Measurements from ENCODE around the gene APC. TPM values are rescaled to one million over a fixed set of nuclear protein-coding genes. Genes with fewer than 3 reads are reported as not detected.

The APC gene
- total and polyA plus RNA-seq, 2 donors (not counting 3 experiments of a cell fraction or from before 2014, with no cell fraction given): 11.2 to 39.6 TPM

DNA sequence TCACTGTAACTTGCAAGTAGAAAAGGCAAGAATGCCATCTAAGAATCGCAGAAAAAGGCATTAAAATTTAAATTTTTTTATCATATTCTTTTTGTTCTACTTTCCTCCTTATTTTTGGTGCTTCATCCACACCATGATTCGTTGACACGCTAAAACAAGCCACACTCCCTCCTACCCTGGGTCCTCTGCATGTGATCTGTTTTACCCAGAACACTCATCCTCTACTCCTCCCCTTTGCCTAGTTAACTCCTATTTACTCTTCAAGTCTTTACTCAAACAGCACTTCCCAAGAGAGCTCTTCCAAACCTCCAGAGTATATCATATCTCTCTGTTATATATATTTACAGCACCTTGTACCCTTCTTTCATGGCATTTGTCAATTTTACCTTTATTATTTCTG, 62.0 kb downstream of the APC start:
- DNase-seq (ENCODE audit: low read depth, low spot score): no peak
- ChIA-PET POLR2A (no interaction called here), CTCF (interaction anchor here (1.1 kb wide), 1 partner anchor 42 kb away, joined by 3 read pairs; no protein-coding TSS in a partner anchor)
- Histone ChIP-seq H3K4me3 (replicated peaks in 1 of 3; ENCODE audit: insufficient read depth in 1 of 3, low read depth in 1 of 3, low read length in 3 of 3) (no peak overlapping the region), H3K9ac (replicated peaks; ENCODE audit: extremely low read depth, insufficient read depth, low read length) (no peak overlapping the region), H3K27ac (ENCODE audit: insufficient read depth, low read depth, low read length) (no peak overlapping the region), H3K36me3 (ENCODE audit: control insufficient read depth in 2 of 2, extremely low read depth in 1 of 2, insufficient read depth in 2 of 2, low read length in 2 of 2) (peaks cover 0 to 4% of the 10 kb centered on the region in 2 experiments), H3K9me1 (replicated peaks; ENCODE audit: control insufficient read depth, extremely low read depth, insufficient read depth, low read length) (no peaks in the 10 kb centered on the region), H3K4me2 (ENCODE audit: insufficient read depth, low read length) (no peak overlapping the region), H3K4me1 (ENCODE audit: control insufficient read depth, extremely low read depth, insufficient read depth, low read length) (peaks cover 6% of the 10 kb centered on the region), H4K20me1 (replicated peaks; ENCODE audit: control insufficient read depth, extremely low read depth, insufficient read depth, low read length) (no peaks in the 10 kb centered on the region), H3K27me3 (ENCODE audit: control insufficient read depth in 2 of 2, insufficient read depth in 2 of 2, low read length in 2 of 2) (no peaks in the 10 kb centered on the region), H3K79me2 (ENCODE audit: control insufficient read depth, insufficient read depth, low read length) (no peaks in the 10 kb centered on the region), H3K9me3 (replicated peaks; ENCODE audit: control insufficient read depth, insufficient read depth, low read length) (no peaks in the 10 kb centered on the region), H2AFZ (ENCODE audit: low read depth, low read length) (no peak overlapping the region)
- no TSS peak for BruUV-seq (replicated peaks)
- FAIRE-seq: no peak
- no peak for TF ChIP-seq POLR2AphosphoS5 (IDR thresholded peaks at IDR 0.05; ENCODE audit: insufficient read depth, low read depth, low read length)
- TF ChIP-seq POLR2A (IDR thresholded peaks at IDR 0.05; ENCODE audit: low read depth, low read length): no peak
- no peak for TF ChIP-seq EZH2 (IDR thresholded peaks at IDR 0.05; ENCODE audit: borderline replicate concordance, low read depth, low read length, severe bottlenecking)
- no peak for TF ChIP-seq JUN (IDR thresholded peaks at IDR 0.05; ENCODE audit: borderline replicate concordance, insufficient read depth, insufficient read length, low read depth)
- no peak for TF ChIP-seq GATA2 (IDR thresholded peaks at IDR 0.05; ENCODE audit: insufficient read depth, insufficient read length, low read depth, low read length)
- TF ChIP-seq, protein P1, sequence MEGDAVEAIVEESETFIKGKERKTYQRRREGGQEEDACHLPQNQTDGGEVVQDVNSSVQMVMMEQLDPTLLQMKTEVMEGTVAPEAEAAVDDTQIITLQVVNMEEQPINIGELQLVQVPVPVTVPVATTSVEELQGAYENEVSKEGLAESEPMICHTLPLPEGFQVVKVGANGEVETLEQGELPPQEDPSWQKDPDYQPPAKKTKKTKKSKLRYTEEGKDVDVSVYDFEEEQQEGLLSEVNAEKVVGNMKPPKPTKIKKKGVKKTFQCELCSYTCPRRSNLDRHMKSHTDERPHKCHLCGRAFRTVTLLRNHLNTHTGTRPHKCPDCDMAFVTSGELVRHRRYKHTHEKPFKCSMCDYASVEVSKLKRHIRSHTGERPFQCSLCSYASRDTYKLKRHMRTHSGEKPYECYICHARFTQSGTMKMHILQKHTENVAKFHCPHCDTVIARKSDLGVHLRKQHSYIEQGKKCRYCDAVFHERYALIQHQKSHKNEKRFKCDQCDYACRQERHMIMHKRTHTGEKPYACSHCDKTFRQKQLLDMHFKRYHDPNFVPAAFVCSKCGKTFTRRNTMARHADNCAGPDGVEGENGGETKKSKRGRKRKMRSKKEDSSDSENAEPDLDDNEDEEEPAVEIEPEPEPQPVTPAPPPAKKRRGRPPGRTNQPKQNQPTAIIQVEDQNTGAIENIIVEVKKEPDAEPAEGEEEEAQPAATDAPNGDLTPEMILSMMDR (IDR thresholded peaks at IDR 0.05; ENCODE audit: extremely low read depth in 1 of 2, insufficient read depth in 1 of 2, low read depth in 1 of 2, low read length in 2 of 2): no peak
- TF ChIP-seq FOS (IDR thresholded peaks at IDR 0.05; ENCODE audit: borderline replicate concordance, insufficient read depth, low read length): no peak
- TF ChIP-seq MYC (IDR thresholded peaks at IDR 0.05; ENCODE audit: low read depth, low read length): no peak
- TF ChIP-seq MAX (IDR thresholded peaks at IDR 0.05; ENCODE audit: insufficient read depth, insufficient read length): no peak
- dilution Hi-C loops (cut with MboI; ENCODE audit: extremely low pct_ligation_motif_present, low sequenced_read_pairs): no loop called here
- intact Hi-C loops (cut with micrococcal nuclease): no loop called here

All from endothelial cell of umbilical vein (primary cell).